ENCODE measurements around the gene MPV17. TPM values are rescaled to one million over a fixed set of nuclear protein-coding genes. Genes with fewer than 3 reads are reported as not detected.

Gene MPV17
- polyA plus RNA-seq, 2 of the 4 experiments (the other 2 are of a cell fraction), result 67.7 to 130 TPM

DNA sequence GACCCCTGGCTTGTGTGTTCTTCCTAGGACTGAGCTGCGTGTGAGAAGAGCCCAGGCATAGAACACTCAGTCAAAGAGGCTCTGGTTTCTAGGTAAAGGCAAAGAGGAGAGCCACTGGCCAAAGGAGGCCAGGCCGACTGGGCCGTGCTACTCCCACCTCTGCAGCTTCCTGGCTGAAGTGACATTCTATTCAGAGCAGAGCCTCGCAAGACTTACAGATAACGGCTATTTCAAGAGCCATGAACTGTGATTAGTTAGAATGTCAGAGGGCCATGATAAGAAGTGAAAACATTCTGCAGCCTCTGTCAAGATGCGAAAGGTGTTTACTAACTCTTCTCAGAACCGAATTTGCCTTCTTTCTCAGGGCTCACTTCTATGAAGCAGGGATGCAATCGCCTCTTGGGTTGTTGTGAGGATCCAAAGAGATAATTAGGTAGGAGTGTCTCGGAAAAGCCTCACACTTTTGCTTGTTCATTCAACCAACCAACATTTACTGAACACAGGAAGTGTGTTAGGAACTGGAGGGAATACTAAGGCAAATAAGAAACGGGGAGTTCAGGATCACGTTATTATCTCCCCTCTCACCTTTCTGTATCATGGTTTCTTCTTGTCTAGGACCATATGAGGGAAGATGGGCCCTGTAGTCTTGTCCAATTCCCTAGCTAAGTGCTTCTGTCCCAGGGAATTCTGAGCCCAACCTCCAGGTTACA lies 51.1 kb downstream of the MPV17 start:
- ChIA-PET POLR2A (interaction anchor here (0.7 kb wide), 1 partner anchor 8 kb away, joined by 5 read pairs; no protein-coding TSS in a partner anchor), CTCF (interaction anchor here (0.6 to 14.1 kb wide), 11 partner anchors 9 to 287 kb away, joined by 3 to 302 read pairs (median 3); partner anchors contain the start of genes DNAJC5G, SLC30A3 and TRIM54)
- TF ChIP-seq ZFP36 (IDR thresholded peaks at IDR 0.05; ENCODE audit: borderline replicate concordance, partially characterized antibody) (no peak), NR3C1 (IDR thresholded peaks at IDR 0.05) (no peak), PHF8 (IDR thresholded peaks at IDR 0.05; ENCODE audit: borderline replicate concordance, low read depth) (no peak), EHF (CRISPR knock-in tag; IDR thresholded peaks at IDR 0.05) (no peak), HOXB13 (CRISPR knock-in tag; IDR thresholded peaks at IDR 0.05; ENCODE audit: low read depth) (no peak), KDM5A (IDR thresholded peaks at IDR 0.05) (no peak), MAZ (IDR thresholded peaks at IDR 0.05; ENCODE audit: borderline replicate concordance, low read depth, low read length) (no peak), NPAS2 (CRISPR knock-in tag; IDR thresholded peaks at IDR 0.05; ENCODE audit: borderline replicate concordance) (no peak), EHMT2 (IDR thresholded peaks at IDR 0.05; ENCODE audit: low read depth) (no peak), TFCP2L1 (CRISPR knock-in tag; IDR thresholded peaks at IDR 0.05) (no peak), RFX5 (IDR thresholded peaks at IDR 0.05) (no peak), FOSB (CRISPR knock-in tag; IDR thresholded peaks at IDR 0.05) (no peak), NFE2L2 (conservative IDR thresholded peaks at IDR 0.05; ENCODE audit: low read length) (no peak), BHLHE40 (IDR thresholded peaks at IDR 0.05; ENCODE audit: low read depth, low read length) (no peak)
- TF ChIP-seq, protein P1, sequence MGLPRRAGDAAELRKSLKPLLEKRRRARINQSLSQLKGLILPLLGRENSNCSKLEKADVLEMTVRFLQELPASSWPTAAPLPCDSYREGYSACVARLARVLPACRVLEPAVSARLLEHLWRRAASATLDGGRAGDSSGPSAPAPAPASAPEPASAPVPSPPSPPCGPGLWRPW (IDR thresholded peaks at IDR 0.05), result no peak
- TF ChIP-seq, protein P2, sequence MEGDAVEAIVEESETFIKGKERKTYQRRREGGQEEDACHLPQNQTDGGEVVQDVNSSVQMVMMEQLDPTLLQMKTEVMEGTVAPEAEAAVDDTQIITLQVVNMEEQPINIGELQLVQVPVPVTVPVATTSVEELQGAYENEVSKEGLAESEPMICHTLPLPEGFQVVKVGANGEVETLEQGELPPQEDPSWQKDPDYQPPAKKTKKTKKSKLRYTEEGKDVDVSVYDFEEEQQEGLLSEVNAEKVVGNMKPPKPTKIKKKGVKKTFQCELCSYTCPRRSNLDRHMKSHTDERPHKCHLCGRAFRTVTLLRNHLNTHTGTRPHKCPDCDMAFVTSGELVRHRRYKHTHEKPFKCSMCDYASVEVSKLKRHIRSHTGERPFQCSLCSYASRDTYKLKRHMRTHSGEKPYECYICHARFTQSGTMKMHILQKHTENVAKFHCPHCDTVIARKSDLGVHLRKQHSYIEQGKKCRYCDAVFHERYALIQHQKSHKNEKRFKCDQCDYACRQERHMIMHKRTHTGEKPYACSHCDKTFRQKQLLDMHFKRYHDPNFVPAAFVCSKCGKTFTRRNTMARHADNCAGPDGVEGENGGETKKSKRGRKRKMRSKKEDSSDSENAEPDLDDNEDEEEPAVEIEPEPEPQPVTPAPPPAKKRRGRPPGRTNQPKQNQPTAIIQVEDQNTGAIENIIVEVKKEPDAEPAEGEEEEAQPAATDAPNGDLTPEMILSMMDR (IDR thresholded peaks at IDR 0.05), result no peak
- TF ChIP-seq, protein P3, sequence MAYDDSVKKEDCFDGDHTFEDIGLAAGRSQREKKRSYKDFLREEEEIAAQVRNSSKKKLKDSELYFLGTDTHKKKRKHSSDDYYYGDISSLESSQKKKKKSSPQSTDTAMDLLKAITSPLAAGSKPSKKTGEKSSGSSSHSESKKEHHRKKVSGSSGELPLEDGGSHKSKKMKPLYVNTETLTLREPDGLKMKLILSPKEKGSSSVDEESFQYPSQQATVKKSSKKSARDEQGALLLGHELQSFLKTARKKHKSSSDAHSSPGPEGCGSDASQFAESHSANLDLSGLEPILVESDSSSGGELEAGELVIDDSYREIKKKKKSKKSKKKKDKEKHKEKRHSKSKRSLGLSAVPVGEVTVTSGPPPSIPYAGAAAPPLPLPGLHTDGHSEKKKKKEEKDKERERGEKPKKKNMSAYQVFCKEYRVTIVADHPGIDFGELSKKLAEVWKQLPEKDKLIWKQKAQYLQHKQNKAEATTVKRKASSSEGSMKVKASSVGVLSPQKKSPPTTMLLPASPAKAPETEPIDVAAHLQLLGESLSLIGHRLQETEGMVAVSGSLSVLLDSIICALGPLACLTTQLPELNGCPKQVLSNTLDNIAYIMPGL (CRISPR knock-in tag; IDR thresholded peaks at IDR 0.05; ENCODE audit: borderline replicate concordance), result no peak
- TF ChIP-seq, protein P4, sequence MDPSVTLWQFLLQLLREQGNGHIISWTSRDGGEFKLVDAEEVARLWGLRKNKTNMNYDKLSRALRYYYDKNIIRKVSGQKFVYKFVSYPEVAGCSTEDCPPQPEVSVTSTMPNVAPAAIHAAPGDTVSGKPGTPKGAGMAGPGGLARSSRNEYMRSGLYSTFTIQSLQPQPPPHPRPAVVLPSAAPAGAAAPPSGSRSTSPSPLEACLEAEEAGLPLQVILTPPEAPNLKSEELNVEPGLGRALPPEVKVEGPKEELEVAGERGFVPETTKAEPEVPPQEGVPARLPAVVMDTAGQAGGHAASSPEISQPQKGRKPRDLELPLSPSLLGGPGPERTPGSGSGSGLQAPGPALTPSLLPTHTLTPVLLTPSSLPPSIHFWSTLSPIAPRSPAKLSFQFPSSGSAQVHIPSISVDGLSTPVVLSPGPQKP (IDR thresholded peaks at IDR 0.05; ENCODE audit: low read depth, low read length), result no peak
- TF ChIP-seq, protein P5, sequence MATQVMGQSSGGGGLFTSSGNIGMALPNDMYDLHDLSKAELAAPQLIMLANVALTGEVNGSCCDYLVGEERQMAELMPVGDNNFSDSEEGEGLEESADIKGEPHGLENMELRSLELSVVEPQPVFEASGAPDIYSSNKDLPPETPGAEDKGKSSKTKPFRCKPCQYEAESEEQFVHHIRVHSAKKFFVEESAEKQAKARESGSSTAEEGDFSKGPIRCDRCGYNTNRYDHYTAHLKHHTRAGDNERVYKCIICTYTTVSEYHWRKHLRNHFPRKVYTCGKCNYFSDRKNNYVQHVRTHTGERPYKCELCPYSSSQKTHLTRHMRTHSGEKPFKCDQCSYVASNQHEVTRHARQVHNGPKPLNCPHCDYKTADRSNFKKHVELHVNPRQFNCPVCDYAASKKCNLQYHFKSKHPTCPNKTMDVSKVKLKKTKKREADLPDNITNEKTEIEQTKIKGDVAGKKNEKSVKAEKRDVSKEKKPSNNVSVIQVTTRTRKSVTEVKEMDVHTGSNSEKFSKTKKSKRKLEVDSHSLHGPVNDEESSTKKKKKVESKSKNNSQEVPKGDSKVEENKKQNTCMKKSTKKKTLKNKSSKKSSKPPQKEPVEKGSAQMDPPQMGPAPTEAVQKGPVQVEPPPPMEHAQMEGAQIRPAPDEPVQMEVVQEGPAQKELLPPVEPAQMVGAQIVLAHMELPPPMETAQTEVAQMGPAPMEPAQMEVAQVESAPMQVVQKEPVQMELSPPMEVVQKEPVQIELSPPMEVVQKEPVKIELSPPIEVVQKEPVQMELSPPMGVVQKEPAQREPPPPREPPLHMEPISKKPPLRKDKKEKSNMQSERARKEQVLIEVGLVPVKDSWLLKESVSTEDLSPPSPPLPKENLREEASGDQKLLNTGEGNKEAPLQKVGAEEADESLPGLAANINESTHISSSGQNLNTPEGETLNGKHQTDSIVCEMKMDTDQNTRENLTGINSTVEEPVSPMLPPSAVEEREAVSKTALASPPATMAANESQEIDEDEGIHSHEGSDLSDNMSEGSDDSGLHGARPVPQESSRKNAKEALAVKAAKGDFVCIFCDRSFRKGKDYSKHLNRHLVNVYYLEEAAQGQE (IDR thresholded peaks at IDR 0.05), result no peak
- TF ChIP-seq, protein P6, sequence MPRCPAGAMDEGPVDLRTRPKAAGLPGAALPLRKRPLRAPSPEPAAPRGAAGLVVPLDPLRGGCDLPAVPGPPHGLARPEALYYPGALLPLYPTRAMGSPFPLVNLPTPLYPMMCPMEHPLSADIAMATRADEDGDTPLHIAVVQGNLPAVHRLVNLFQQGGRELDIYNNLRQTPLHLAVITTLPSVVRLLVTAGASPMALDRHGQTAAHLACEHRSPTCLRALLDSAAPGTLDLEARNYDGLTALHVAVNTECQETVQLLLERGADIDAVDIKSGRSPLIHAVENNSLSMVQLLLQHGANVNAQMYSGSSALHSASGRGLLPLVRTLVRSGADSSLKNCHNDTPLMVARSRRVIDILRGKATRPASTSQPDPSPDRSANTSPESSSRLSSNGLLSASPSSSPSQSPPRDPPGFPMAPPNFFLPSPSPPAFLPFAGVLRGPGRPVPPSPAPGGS (IDR thresholded peaks at IDR 0.05), result no peak
- DNase-seq (ENCODE audit: low read depth in 1 of 2, low spot score in 1 of 2) (no peak), FAIRE-seq (no peak), ATAC-seq (peak; percentile 26 to 30; a peak in 2 of 6 replicates)
- H3K27ac ChIP-seq, result no peak overlapping the region
- 71% methylated on average over 11 of the region's 11 CpGs for WGBS (ENCODE audit: missing lambda C conversion rate)
- no peaks in the 10 kb centered on the region for H3K4me1 ChIP-seq
- no peak overlapping the region for H3K4me3 ChIP-seq
- H3K9me3 ChIP-seq, result no peaks in the 10 kb centered on the region
- H3K4me2 ChIP-seq, result no peak overlapping the region
